HepG2 (cell line): Measurements from ENCODE around the gene TFDP1. TPM values are rescaled to one million over a fixed set of nuclear protein-coding genes. Genes with fewer than 3 reads are reported as not detected.

Experiments
- AGO1 ChIP-seq: fragments of 200-400 bp; formaldehyde crosslinking; IDR thresholded peaks from 2 replicates; pipeline ENCODE4 v1.6.1; 2017; ENCODE audit warnings: mild to moderate bottlenecking, low read depth, low read length, moderate library complexity; ENCODE audit not compliant: poor library complexity, severe bottlenecking
- ARHGAP35 ChIP-seq: sonication (generic); formaldehyde crosslinking; IDR thresholded peaks from 2 replicates; pipeline ENCODE4 v1.9.0; 2022; ENCODE audit warnings: mild to moderate bottlenecking, inconsistent platforms, moderate library complexity, missing genetic modification reagents, borderline replicate concordance
- CERS6 ChIP-seq: sonication (generic); formaldehyde crosslinking; IDR thresholded peaks from 2 replicates; pipeline ENCODE4 v1.5.0; 2020; ENCODE audit warnings: missing genetic modification reagents
- HMGXB3 ChIP-seq: sonication (generic); formaldehyde crosslinking; IDR thresholded peaks from 2 replicates; pipeline ENCODE4 v1.4.0; 2020; ENCODE audit warnings: missing genetic modification reagents, borderline replicate concordance
- IRF9 ChIP-seq: sonication (generic); formaldehyde crosslinking; IDR thresholded peaks from 2 replicates; pipeline ENCODE4 v1.8.0; 2022; ENCODE audit warnings: missing genetic modification reagents, mild to moderate bottlenecking, borderline replicate concordance
- MBD4 ChIP-seq: IDR thresholded peaks from 2 replicates; pipeline ENCODE4 v1.6.1; 2012; ENCODE audit warnings: low read length, inconsistent platforms, borderline replicate concordance
- MNT ChIP-seq: fragments of 450-650 bp; IDR thresholded peaks from 2 replicates; pipeline ENCODE4 v1.6.1; 2016
- SIN3B ChIP-seq: fragments of 150-350 bp; IDR thresholded peaks from 2 replicates; pipeline ENCODE4 v1.6.1; 2014; ENCODE audit warnings: low read length
- SP4 ChIP-seq: sonication (generic); formaldehyde crosslinking; IDR thresholded peaks from 2 replicates; pipeline ENCODE4 v1.8.1; 2023; ENCODE audit warnings: mild to moderate bottlenecking, missing genetic modification reagents
- TAF15 ChIP-seq: fragments of 200-400 bp; formaldehyde crosslinking; IDR thresholded peaks from one replicate; pipeline ENCODE4 v1.6.1; 2018; ENCODE audit warnings: mild to moderate bottlenecking, low read depth, low read length; ENCODE audit not compliant: poor library complexity, severe bottlenecking
- YY1 ChIP-seq: IDR thresholded peaks from 2 replicates; pipeline ENCODE4 v1.6.1; 2011; ENCODE audit warnings: low read length, low read depth, moderate library complexity, mild to moderate bottlenecking; ENCODE audit not compliant: insufficient read depth, insufficient replicate concordance
- ZBTB10 ChIP-seq: sonication (generic); formaldehyde crosslinking; IDR thresholded peaks from 2 replicates; pipeline ENCODE4 v1.4.0; 2020; ENCODE audit warnings: missing genetic modification reagents, borderline replicate concordance
- ZNF564 ChIP-seq: sonication (generic); formaldehyde crosslinking; IDR thresholded peaks from 2 replicates; pipeline ENCODE4 v1.8.1; 2023; ENCODE audit warnings: mild to moderate bottlenecking, missing genetic modification reagents
- polyA plus RNA-seq, 8 experiments: library from polyadenylated mRNA; depleted of rRNA in 3 of 8; stranded (reverse) in 7 of 8; unstranded in 1 of 8; fragments of >200 nt; fragmentation: Illumina TruSeq in 4 of 8; extraction: Trizol in 4 of 8; gene quantifications; 2 replicates each; pipeline versions ENCODE4 v1.2.1 to v1.2.3, GENCODE V29; 2011 to 2016; ENCODE audit warnings: low read depth in 4 of 8, missing spikeins in 1 of 8, mixed read lengths in 1 of 8; ENCODE audit not compliant: insufficient read depth in 1 of 8
- total RNA-seq, 5 experiments: library from RNA; depleted of rRNA; stranded (reverse); fragments of >200 nt; fragmentation: Illumina TruSeq; extraction: Trizol; gene quantifications; 2 replicates each; pipeline ENCODE4 v1.2.3, GENCODE V29; 2016; ENCODE audit warnings: low read depth in 1 of 5

The TFDP1 gene
- total and polyA plus RNA-seq, 2 of the 13 experiments (the other 11 are each of a cell fraction or from before 2014, with no cell fraction given) = 38.0 to 84.2 TPM

- TF ChIP-seq ZBTB10 (no peak), ZNF564 (CRISPR knock-in tag) (0 out of 2 replicates have a peak, but pooled peaks have one; percentile 66), SP4 (CRISPR knock-in tag) (peak; percentile 35; the same call in 1 of the 2 replicates), SIN3B (no peak), TAF15 (no peak), MBD4 (no peak), AGO1 (no peak), MNT (peak; percentile 88), IRF9 (no peak; the same call in 1 of the 2 replicates), HMGXB3 (CRISPR knock-in tag) (no peak), CERS6 (no peak), YY1 (peak; percentile 46), ARHGAP35 (CRISPR knock-in tag) (no peak)
Observed at GRCh38 chr13:113584205-113584869, at the start of gene TFDP1 (continued).
